ENCODE results near the gene CMA1.

The CMA1 gene

DNA sequence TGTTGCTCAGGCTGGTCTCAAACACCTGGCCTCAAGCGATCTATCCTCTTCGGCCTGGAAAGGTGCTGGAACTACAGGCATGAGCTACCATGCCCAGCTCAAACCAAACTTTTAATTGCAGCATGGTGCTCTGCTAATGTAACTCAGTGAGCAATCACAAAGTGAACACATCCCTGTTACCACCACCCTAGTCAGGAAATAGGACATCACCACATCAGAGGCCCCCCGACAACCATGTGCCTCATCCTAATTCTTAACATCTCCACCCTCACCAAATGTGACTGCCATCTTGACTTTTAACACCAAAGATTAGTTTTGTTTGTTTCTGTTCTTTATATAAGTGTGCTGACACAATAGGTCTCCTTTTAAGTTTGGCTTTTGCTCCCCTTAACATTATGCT is 42.7 kb downstream of the CMA1 start:
- DNase-seq (ENCODE audit: low read depth) = no peak

- no peak for DNase-seq (ENCODE audit: low read depth)
Measured at GRCh38 chr14:24463884-24464785, 43.9 kb downstream of the CMA1 start.

DNA sequence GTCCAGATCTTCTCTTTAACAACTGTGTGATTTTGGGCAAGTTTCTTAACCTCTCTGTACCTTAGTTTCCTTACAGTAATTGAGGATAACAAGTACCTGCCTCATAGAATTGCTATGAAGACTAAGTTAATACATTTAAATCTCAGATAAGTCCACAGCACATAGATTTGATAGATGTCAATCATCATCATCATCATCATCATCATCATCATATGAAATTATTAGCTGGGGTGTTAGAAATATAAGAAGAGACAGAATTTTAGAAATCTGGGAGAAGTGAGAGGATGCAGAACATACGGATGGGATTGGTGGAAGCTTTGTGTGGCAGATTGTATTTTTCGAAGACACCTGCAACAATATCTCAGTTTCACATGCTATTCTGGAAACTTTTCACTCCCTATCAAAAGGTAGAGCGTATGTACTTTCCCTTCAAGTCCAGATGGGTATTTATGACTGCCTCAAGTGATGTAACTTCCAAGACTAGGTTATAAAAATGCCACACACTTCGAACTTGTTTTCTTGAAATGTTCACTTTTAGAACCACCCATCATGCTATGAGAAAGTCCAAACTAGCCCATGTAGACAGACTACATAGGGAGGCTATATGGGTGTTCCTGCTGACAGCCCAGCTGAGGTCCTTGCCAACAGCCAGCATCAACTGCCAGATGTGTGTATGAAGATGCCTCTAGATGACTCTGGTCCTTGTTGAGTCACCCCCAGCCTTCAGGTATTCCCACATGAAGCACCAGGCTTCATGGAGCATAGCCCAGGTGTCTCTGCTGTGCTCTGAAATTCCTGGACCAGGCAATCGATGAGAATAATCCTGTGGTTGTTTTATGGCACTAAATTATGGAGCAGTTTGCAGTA is 44.8 kb downstream of the CMA1 start:
- DNase-seq (ENCODE audit: low read depth) = no peak

DNA sequence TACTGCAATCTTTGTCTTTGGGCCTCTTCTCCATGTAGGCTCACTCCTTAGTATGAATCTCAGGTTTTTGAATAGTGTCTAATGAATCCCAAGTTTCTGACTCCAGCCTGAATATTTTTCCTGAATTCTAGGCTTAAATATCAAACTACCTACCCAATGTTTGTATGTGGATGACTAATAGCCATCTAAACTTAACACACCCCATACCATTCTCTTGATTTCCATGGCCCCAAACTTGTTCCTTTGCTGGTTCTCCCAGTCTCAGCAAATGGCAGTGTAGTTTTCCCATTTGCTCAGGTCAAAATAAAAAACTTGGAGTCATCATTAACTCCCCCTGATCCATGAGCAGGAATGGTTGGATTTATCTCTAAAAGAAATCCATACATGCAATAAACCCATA is 46.7 kb downstream of the CMA1 start:
- no peak for DNase-seq (ENCODE audit: low read depth)

DNA sequence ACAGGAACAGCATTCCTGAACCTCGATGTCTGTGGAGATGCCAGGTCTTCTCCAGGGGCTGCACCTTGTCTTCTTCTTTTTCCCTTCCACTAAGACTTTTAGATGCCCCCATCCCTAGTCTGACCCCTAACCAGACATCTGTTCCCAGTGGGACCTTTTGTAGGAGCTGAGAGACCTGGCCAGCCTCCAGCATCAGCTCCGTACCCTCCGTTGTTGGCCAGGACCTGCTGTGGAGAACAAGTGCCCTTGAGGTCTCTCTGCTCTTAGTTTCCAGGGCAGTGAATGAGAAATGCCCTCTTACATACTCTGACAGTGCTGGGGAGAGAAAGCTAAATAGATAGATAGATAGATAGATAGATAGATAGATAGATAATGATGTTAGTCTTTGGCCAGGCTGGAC is 48.7 kb downstream of the CMA1 start:
- no peak for DNase-seq (ENCODE audit: low read depth)

DNA sequence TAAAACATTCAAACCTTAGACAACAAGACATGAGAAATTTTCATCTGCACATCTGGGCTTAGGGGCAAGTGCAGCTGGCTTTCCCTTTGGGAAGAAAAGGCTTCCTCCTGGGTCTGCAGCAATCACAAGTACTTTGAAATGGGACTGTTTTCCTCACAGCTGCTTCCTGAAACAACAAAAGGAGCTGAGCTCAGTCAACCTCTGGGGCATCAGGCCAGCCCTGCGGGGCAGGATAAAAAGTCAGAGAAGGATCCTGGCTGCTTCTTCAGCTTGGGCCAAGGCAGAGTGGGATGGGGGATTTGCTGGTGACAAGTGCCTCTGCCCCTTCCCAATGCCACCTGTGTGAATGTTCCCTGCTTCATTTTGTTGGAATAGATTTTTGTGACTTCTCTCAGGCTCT is 49.3 kb downstream of the CMA1 start:
- no peak for DNase-seq (ENCODE audit: low read depth)

GRCh38 chr14:24456980-24457379 is 51.1 kb downstream of the CMA1 start:
- DNase-seq (ENCODE audit: low read depth) = no peak
